Sigmoid colon (tissue), 7 donors: ENCODE measurements around the gene APOBEC4. TPM values are rescaled to one million over a fixed set of nuclear protein-coding genes. Genes with fewer than 3 reads are reported as not detected.

ENCODE experiments used
- DNase-seq: peaks from one replicate; pipeline ENCODE4 v3.0.0-alpha.2; 2019
- H3K27ac ChIP-seq, 4 donors: fragments of 200-600 bp; sonication (generic); one replicate each; pipeline ENCODE4 v1.5.1; 2016 to 2019; ENCODE audit warnings: mild to moderate bottlenecking in 1 of 4
- H3K27me3 ChIP-seq, 3 donors: fragments of 200-600 bp; sonication (generic); one replicate each; pipeline ENCODE4 v1.5.1; 2019; ENCODE audit warnings: mild to moderate bottlenecking in 1 of 3
- H3K36me3 ChIP-seq, 4 donors: fragments of 200-600 bp; sonication (generic); one replicate each; pipeline ENCODE4 v1.5.1; 2016 to 2019
- H3K4me1 ChIP-seq, 4 donors: fragments of 200-600 bp; sonication (generic); one replicate each; pipeline ENCODE4 v1.5.1; 2017 to 2019
- H3K4me3 ChIP-seq, 4 donors: fragments of 200-600 bp; sonication (generic); one replicate each; pipeline ENCODE4 v1.5.1; 2017 to 2019; ENCODE audit warnings: mild to moderate bottlenecking in 2 of 4, moderate library complexity in 1 of 4
- H3K9me3 ChIP-seq, 4 donors: fragments of 200-600 bp in 3 of 4; sonication (generic) in 3 of 4; one replicate each; pipeline versions ENCODE4 v1.5.1 to v1.6.1; 2013 to 2019
- EP300 ChIP-seq, 4 donors: sonication (generic); formaldehyde crosslinking; IDR thresholded peaks; one replicate each; pipeline ENCODE4 v1.6.1; 2017; ENCODE audit warnings: antibody characterized with exemption in 4 of 4
- POLR2A ChIP-seq, 2 donors: fragments of 450-650 bp; IDR thresholded peaks; one replicate each; pipeline ENCODE4 v1.6.1; 2016; ENCODE audit warnings: antibody characterized with exemption in 2 of 2, mild to moderate bottlenecking in 2 of 2, moderate library complexity in 2 of 2
- POLR2AphosphoS5 ChIP-seq, 4 donors: sonication (generic); formaldehyde crosslinking; IDR thresholded peaks; one replicate each; pipeline ENCODE4 v1.6.1; 2017; ENCODE audit warnings: antibody characterized with exemption in 4 of 4
- WGBS, 2 donors: extraction: QIAGEN DNeasy Blood & Tissue Kit; methylation state at CpG; one replicate each; pipeline ENCODE4 v1.1.7; 2013; 5-methylcytosine and 5-hydroxymethylcytosine counted together
- intact Hi-C: fragments of 100-400 bp; cut with DNase I; formaldehyde crosslinking; loops from one replicate; pipeline ENCODE4 v1.15.1; 2023
- polyA plus RNA-seq, 3 donors: library from polyadenylated mRNA; stranded (reverse); fragments of 200-250 nt; gene quantifications; one replicate each; pipeline ENCODE4 v1.2.3, GENCODE V29; 2013
- total RNA-seq, 4 donors: library from RNA; depleted of rRNA; stranded (reverse); fragments of >200 nt; gene quantifications; one replicate each; pipeline ENCODE4 v1.1.0, GENCODE V29; 2016
- TF ChIP-seq, protein P1 (sequence below), 4 experiments: fragments of 450-650 bp in 3 of 4; fragments of 200-600 bp in 1 of 4; IDR thresholded peaks; one replicate each; pipeline ENCODE4 v1.5.1; 2016 to 2019; ENCODE audit warnings: antibody characterized with exemption in 4 of 4, mild to moderate bottlenecking in 3 of 4, moderate library complexity in 2 of 4
- donor health status: healthy with polysubstance abuse.
- donor health status: Bipolar disorder and iron deficiency.
- donor health status: healthy.

The APOBEC4 gene
- total and polyA plus RNA-seq, 7 donors = 0.10 TPM; not detected in 6

DNA sequence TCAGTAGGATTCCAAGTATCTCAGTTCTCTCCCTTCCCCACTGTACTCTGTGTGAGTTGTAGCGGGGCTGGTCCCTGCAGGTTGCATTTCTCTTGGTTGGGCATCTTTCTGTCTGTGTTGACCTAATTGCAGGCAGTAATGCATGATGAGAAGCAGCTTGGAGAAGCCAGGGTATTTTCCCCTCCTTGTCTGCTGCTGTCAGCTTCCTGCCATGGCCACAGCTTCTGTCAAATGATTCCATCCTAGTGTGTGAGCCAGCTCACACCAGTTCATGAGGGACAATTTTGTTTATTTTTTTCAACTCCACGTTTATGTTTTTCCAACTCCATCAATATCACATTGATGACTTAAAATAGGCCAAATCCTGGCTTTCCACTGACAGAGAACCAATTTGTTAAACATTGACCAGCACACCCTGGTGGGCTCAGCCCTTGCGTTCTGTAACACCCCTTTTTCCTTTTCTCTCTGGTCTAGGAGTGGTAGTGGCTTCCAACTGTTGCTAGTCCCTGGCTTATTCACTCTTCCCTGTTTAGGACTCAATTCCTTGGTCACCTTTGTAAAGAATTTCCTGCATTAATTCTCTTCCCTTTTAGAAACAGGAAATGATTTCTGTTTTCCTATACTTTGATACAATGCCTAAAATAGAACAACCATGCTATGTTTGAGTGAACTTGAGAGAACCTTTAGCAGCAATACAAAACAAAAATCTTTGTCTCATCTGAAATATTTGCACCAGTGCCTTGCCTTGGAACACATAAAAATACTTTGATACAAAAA lies 44.9 kb upstream of the APOBEC4 start:
- DNase-seq = no peak
- H3K4me3 ChIP-seq = no peak overlapping the region
- no peaks in the 10 kb centered on the region for H3K27me3 ChIP-seq
- no peak overlapping the region for H3K27ac ChIP-seq
- no peaks in the 10 kb centered on the region for H3K4me1 ChIP-seq
- intact Hi-C loops = no loop called here
- no peak for TF ChIP-seq EP300 (IDR thresholded peaks at IDR 0.05)
- TF ChIP-seq POLR2A (IDR thresholded peaks at IDR 0.05) = no peak
- TF ChIP-seq, protein P1, sequence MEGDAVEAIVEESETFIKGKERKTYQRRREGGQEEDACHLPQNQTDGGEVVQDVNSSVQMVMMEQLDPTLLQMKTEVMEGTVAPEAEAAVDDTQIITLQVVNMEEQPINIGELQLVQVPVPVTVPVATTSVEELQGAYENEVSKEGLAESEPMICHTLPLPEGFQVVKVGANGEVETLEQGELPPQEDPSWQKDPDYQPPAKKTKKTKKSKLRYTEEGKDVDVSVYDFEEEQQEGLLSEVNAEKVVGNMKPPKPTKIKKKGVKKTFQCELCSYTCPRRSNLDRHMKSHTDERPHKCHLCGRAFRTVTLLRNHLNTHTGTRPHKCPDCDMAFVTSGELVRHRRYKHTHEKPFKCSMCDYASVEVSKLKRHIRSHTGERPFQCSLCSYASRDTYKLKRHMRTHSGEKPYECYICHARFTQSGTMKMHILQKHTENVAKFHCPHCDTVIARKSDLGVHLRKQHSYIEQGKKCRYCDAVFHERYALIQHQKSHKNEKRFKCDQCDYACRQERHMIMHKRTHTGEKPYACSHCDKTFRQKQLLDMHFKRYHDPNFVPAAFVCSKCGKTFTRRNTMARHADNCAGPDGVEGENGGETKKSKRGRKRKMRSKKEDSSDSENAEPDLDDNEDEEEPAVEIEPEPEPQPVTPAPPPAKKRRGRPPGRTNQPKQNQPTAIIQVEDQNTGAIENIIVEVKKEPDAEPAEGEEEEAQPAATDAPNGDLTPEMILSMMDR (IDR thresholded peaks at IDR 0.05) = no peak
- no peak for TF ChIP-seq POLR2AphosphoS5 (IDR thresholded peaks at IDR 0.05)
- 81 to 87% methylated on average over 3 of the region's 3 CpGs for WGBS, 2 donors
- H3K36me3 ChIP-seq = no peaks in the 10 kb centered on the region
- H3K9me3 ChIP-seq = no peaks in the 10 kb centered on the region

DNA sequence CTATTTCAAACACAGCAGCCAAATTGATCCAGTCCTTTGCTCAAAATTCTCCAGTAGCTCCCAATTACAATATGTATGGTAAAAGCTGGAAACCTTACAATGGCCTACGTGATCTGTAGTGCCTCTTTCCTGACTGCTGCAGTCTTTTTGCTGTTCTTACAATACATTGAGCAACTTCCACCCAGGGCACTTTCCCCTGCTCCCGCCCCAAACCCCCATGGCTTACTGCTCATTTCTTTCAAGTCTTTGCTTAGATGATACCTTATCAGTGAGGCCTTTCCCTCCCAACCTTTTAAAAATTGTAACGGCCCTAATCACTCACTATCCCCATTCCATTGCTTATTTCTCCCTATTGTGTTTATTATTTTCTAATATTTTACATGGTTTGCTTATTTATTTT lies 43.9 kb upstream of the APOBEC4 start:
- no peaks in the 10 kb centered on the region for H3K4me1 ChIP-seq
- TF ChIP-seq, protein P1 (IDR thresholded peaks at IDR 0.05) = no peak
- TF ChIP-seq POLR2A (IDR thresholded peaks at IDR 0.05) (no peak), POLR2AphosphoS5 (IDR thresholded peaks at IDR 0.05) (no peak), EP300 (IDR thresholded peaks at IDR 0.05) (no peak)
- no peak overlapping the region for H3K4me3 ChIP-seq
- no peak overlapping the region for H3K27ac ChIP-seq
- no peaks in the 10 kb centered on the region for H3K9me3 ChIP-seq
- WGBS, 2 donors = 90 to 92% methylated on average over 3 of the region's 3 CpGs
- intact Hi-C loops = no loop called here
- DNase-seq = no peak
- H3K36me3 ChIP-seq = no peaks in the 10 kb centered on the region
- no peaks in the 10 kb centered on the region for H3K27me3 ChIP-seq

DNA sequence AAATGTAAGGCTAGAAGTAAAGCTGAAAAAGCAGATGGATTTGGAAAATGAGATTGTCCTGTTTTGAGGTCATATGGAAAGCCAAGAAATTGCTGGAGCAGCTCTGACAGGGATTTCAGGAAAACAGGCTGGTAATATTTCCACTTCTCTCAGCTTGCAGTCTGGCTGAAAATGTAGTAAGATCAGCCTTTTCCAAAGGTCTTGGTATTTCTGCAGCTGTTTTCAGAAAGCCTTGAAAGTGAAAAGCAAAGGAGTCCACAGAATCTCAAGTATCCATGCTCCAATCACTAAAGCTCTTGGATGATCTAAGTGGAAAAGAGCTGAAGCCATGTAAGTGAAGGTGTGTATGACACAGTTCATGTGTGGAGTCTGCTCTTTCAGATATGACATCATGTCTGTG lies 41.6 kb upstream of the APOBEC4 start:
- H3K27ac ChIP-seq = no peak overlapping the region
- H3K4me3 ChIP-seq = no peak overlapping the region
- TF ChIP-seq, protein P1 (IDR thresholded peaks at IDR 0.05) = no peak
- no peak for TF ChIP-seq POLR2AphosphoS5 (IDR thresholded peaks at IDR 0.05)
- TF ChIP-seq EP300 (IDR thresholded peaks at IDR 0.05) = no peak
- no peak for TF ChIP-seq POLR2A (IDR thresholded peaks at IDR 0.05)
- no peaks in the 10 kb centered on the region for H3K4me1 ChIP-seq
- H3K9me3 ChIP-seq = no peaks in the 10 kb centered on the region
- no peak for DNase-seq
- intact Hi-C loops = no loop called here
- H3K36me3 ChIP-seq = no peaks in the 10 kb centered on the region
- H3K27me3 ChIP-seq = no peaks in the 10 kb centered on the region

DNA sequence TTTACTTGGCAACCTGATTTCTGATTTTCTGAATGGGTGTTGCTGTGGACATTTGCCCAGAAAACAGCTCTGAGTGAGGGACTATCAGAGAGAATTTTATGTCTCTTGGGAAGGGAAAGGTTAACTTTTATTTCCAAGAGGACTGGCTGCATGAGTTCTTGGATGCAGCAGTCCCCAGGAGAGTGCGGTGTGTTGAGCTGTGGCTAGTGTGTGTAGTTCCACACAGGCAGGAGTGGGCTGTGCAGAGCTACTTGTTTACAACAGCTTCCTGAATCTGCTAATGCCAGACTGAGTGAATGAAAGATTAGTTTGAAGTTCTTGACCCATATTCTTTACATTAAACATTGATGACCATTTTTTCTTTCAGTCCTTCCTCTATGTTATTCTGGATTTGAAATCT lies 41.0 kb upstream of the APOBEC4 start:
- TF ChIP-seq POLR2AphosphoS5 (IDR thresholded peaks at IDR 0.05) = no peak
- intact Hi-C loops = no loop called here
- whole genome bisulfite sequencing, 2 donors = 64 to 80% methylated on average over 1 of the region's 1 CpG
- Histone ChIP-seq H3K4me1 (no peaks in the 10 kb centered on the region), H3K27ac (no peak overlapping the region), H3K4me3 (no peak overlapping the region), H3K36me3 (no peaks in the 10 kb centered on the region), H3K27me3 (no peaks in the 10 kb centered on the region), H3K9me3 (no peaks in the 10 kb centered on the region)
- DNase-seq = no peak

DNA sequence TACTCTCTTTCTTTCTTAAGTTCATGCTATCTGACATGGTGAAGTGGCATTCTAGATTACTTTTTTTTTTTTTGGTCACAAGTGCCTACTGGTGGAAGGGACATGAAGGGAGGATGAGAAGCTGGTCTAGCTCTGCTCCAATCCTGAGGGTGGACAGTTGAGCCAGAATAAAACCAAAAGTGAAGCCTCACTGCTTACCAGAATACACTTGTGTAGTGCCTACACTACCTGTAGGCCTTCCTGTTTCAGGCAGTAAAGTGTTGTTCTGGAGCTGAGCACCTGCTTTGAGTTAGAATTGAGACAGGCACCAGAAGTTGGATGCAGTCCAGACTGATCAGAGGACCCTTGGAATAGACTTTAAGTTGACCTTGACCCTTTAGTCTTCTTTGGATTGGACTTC lies 40.4 kb upstream of the APOBEC4 start:
- TF ChIP-seq POLR2A (IDR thresholded peaks at IDR 0.05) (no peak), POLR2AphosphoS5 (IDR thresholded peaks at IDR 0.05) (no peak), EP300 (IDR thresholded peaks at IDR 0.05) (no peak)
- TF ChIP-seq, protein P1 (IDR thresholded peaks at IDR 0.05) = no peak
- Histone ChIP-seq H3K27me3 (no peaks in the 10 kb centered on the region), H3K36me3 (no peaks in the 10 kb centered on the region), H3K9me3 (no peaks in the 10 kb centered on the region), H3K27ac (no peak overlapping the region), H3K4me1 (peaks cover 0 to 2% (median 0%) of the 10 kb centered on the region in 4 donors), H3K4me3 (no peak overlapping the region)
- no peak for DNase-seq
- intact Hi-C loops = no loop called here
